Kasumi-1 (cell line): ENCODE results near the gene CDCA7L.
"Not testable (repeated sequence)": the region's sequence is repeated elsewhere in the genome, so short reads cannot be mapped to it uniquely, and the experiment has no call there.

Experiments used
- DNase-seq, 2 experiments: peaks; one replicate each; lab custom pipeline; 2025; lab: John Stamatoyannopoulos, UW

The CDCA7L gene

GRCh38 chr7:21910253-21910652 lies 35.4 kb downstream of the CDCA7L start:
- no peak for DNase-seq

- DNase-seq, result no peak
Measured at GRCh38 chr7:21908746-21909145, 37.0 kb downstream of the CDCA7L start.

- no peak for DNase-seq
Measured at GRCh38 chr7:21903020-21903786, 42.5 kb downstream of the CDCA7L start.

GRCh38 chr7:21902240-21902639 lies 43.5 kb downstream of the CDCA7L start:
- no peak for DNase-seq

- DNase-seq, result peak; percentile 66 to 77
Measured at GRCh38 chr7:21898265-21898930, 47.3 kb downstream of the CDCA7L start.

DNA sequence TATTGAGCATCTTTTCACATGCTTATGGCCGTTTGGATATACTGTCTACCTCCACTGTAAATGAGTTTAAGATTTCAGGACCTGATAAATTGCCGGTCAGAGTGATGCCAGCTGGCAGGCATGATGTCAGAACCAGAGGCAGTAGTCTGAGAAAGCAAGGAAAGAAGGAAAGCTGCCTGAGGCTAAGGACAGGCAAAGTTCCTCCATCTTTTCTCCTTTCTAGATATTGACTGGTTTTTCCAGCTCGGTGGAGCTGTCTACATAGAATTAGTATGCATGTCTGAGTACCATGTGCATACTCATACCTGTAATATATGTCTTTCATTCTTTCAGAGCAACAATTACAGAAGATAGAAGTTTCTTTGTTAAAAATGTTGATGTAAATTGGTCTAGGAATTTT lies 52.3 kb downstream of the CDCA7L start:
- no peak for DNase-seq

- no peak for DNase-seq
Measured at GRCh38 chr7:21891291-21891690, 54.4 kb downstream of the CDCA7L start.

DNA sequence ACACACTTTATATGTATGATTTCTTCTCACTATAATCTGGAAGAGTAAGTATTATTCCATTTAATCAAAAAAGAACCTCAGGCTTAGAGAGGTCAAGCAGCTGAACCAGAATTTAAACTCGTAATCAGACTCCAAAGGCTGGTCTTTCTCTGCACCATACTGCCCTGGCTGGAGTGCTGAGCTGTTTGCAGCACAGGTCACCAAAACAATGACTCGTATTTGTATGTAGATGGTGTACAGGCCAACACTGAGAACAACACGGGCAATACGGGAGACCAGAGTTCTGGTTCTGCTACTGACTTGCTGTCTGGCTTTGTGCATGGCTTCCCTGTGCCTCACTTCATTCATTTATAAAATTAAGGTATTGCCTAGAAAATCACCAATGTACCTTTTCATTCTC lies 57.9 kb downstream of the CDCA7L start:
- DNase-seq, result no peak

- no peak for DNase-seq
Measured at GRCh38 chr7:21887353-21887752, 58.3 kb downstream of the CDCA7L start.

DNA sequence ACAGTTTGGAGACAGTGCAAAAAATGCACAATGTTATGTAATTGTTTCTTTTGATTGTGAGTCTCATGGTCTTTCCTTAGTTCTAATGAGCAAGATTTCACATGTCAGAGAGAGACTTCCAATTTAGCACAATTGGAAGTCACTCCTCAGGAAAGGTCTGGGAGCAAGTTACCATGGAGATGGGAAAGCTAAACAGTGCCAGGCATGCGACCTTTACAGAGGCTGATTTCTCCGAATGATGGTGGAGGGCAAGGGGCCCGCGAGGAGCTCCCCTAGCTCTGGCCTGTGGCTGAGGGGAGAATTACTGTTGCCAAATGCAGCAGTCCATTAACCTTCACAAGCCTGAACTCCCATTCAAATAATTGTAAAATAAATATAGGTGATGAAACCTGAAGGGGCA lies 59.3 kb downstream of the CDCA7L start:
- no peak for DNase-seq

DNA sequence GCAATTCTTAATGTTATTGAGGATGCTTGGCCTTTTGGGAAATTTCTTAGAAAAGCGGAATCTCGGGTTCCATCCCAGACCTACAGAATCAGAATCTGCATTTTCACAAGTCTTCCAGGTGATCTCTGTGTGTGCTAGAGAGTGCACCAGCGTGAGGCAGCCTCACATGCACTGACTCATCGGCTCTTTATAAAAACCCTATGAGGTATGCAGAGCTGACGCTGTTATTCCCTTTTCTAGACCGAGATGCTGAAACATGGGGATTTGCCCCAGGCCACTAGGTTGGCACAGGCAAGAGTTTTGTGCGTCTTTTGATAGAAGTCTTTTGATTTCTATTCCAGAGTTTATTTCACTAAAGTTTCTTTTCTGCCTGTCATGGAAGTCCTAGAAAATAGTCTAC lies 61.2 kb downstream of the CDCA7L start:
- no peak for DNase-seq

GRCh38 chr7:21883501-21883900 lies 62.2 kb downstream of the CDCA7L start:
- DNase-seq, result not testable (repeated sequence)

DNA sequence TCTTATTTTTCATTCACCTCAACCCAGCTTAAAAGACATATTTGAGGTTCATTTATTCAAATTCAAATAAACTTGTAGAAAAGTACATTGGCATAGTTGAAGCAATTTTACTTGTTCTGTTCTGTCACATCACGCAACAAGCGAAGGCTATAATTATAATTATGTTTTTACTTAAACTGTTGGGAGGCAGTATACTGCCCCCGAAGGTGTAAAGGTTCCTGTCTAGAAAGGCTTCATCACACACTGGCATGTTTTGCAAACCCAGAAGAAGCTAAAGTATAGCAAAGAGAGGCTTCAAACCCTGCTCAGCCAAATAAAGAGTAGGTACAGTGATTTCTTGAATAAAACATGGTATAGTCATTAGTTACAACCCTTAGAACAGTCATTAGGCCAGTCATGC lies 62.6 kb downstream of the CDCA7L start:
- no peak for DNase-seq

- no peak for DNase-seq
Measured at GRCh38 chr7:21869785-21870402, 75.8 kb downstream of the CDCA7L start.

- no peak for DNase-seq
Measured at GRCh38 chr7:21868576-21868850, 77.2 kb downstream of the CDCA7L start.

- DNase-seq, result no peak
Measured at GRCh38 chr7:21867816-21868575, 77.7 kb downstream of the CDCA7L start.

GRCh38 chr7:21867226-21867625 lies 78.5 kb downstream of the CDCA7L start:
- DNase-seq, result no peak

- no peak for DNase-seq
Measured at GRCh38 chr7:21866731-21867130, 79.0 kb downstream of the CDCA7L start.

GRCh38 chr7:21865631-21866204 lies 80.0 kb downstream of the CDCA7L start:
- DNase-seq, result peak; percentile 22 to 26

GRCh38 chr7:21851559-21851967 lies 94.1 kb downstream of the CDCA7L start:
- DNase-seq, result no peak
